H1 (cell line): Measurements from ENCODE around the gene ATPAF2. TPM values are rescaled to one million over a fixed set of nuclear protein-coding genes. Genes with fewer than 3 reads are reported as not detected.

Experiments used
- CTCF ChIP-seq, 3 experiments: IDR thresholded peaks; 1 replicate in 2 of 3; 2 replicates in 1 of 3; pipeline versions ENCODE4 v1.5.1 to v1.6.1; 2011; ENCODE audit warnings: low read length in 3 of 3, mild to moderate bottlenecking in 3 of 3, inconsistent platforms in 2 of 3, low read depth in 1 of 3, moderate library complexity in 1 of 3; ENCODE audit not compliant: insufficient read depth in 1 of 3; ENCODE audit errors: control extremely low read depth in 1 of 3
- EP300 ChIP-seq, 2 experiments: IDR thresholded peaks; 1 replicate in 1 of 2; 2 replicates in 1 of 2; pipeline ENCODE4 v1.6.1; 2011 to 2012; ENCODE audit warnings: low read depth in 2 of 2, low read length in 2 of 2, mild to moderate bottlenecking in 2 of 2, borderline replicate concordance in 1 of 2, inconsistent platforms in 1 of 2, moderate library complexity in 1 of 2
- polyA plus RNA-seq, 7 experiments: library from polyadenylated mRNA; depleted of rRNA in 3 of 7; stranded (reverse) in 5 of 7; unstranded in 2 of 7; fragments of >200 nt in 5 of 7; fragments of 200-250 nt in 2 of 7; gene quantifications; 1 replicate in 5 of 7; 2 replicates in 1 of 7; 4 replicates in 1 of 7; pipeline versions ENCODE4 v1.2.1 to v1.2.3, GENCODE V29; 2011 to 2013; ENCODE audit warnings: missing spikeins in 2 of 7, mixed read lengths in 2 of 7
- total RNA-seq: library from RNA; stranded (reverse); fragmentation: NEBNext Ultra II Directional; extraction: Animal tissue kit (Norgen Biotek cat#: 25700); gene quantifications from 2 replicates; pipeline ENCODE4 v1.2.1, GENCODE V29; 2021

Gene ATPAF2
- total and polyA plus RNA-seq, 2 of the 8 experiments (the other 6 are each of a cell fraction or from before 2014, with no cell fraction given) = 19.6 to 22.9 TPM

- TF ChIP-seq CTCF (IDR thresholded peaks at IDR 0.05; ENCODE audit: control extremely low read depth in 1 of 3, insufficient read depth in 1 of 3, low read depth in 1 of 3, low read length in 3 of 3) = no peak
- no peak for TF ChIP-seq EP300 (IDR thresholded peaks at IDR 0.05; ENCODE audit: borderline replicate concordance in 1 of 2, low read depth in 2 of 2, low read length in 2 of 2)
- TF ChIP-seq, all 59 proteins: peak for 0
Observed at GRCh38 chr17:17998934-17999333, 40.0 kb downstream of the ATPAF2 start (continued).
